OCI-LY7 (cell line): Measurements from ENCODE around the gene UMPS. TPM values are rescaled to one million over a fixed set of nuclear protein-coding genes. Genes with fewer than 3 reads are reported as not detected.
A peak's percentile ranks its signal among the peaks of the same experiment; 100 is the strongest.

Experiments used
- BruUV-seq: library from RNA; stranded (reverse); fragments of 400-500 nt; replicated peaks from 2 replicates; lab custom pipeline; 2021; lab: Mats Ljungman, UMichigan
- CTCF ChIA-PET: fragments of 300-600 bp; sonication (Branson Sonifier 250); formaldehyde crosslinking; loops from one replicate; lab custom pipeline; 2022; ENCODE audit warnings: antibody characterized with exemption; ENCODE audit not compliant: unreplicated experiment; lab: Charles Lee
- POLR2A ChIA-PET: fragments of 300-600 bp; sonication (Branson Sonifier 250); formaldehyde crosslinking; loops from one replicate; lab custom pipeline; 2022; ENCODE audit warnings: antibody characterized with exemption; lab: Charles Lee
- DNase-seq: peaks from one replicate; pipeline ENCODE4 v3.0.0-alpha.2; 2015; ENCODE audit warnings: low spot score
- H2AFZ ChIP-seq: fragments of 200-600 bp; sonication (generic), shearing (Covaris generic); 2 replicates; pipeline ENCODE4 v1.6.1; 2014; ENCODE audit warnings: mild to moderate bottlenecking, antibody characterized with exemption, low read length, moderate library complexity
- H3K27ac ChIP-seq: fragments of 200-600 bp; sonication (generic); 2 replicates; pipeline ENCODE4 v1.5.1; 2014; ENCODE audit warnings: mixed run types, low read depth, mild to moderate bottlenecking, moderate library complexity, low read length, inconsistent platforms; ENCODE audit not compliant: poor library complexity, severe bottlenecking
- H3K36me3 ChIP-seq: fragments of 200-600 bp; sonication (generic); 2 replicates; pipeline ENCODE4 v1.6.1; 2014; ENCODE audit warnings: mild to moderate bottlenecking, antibody characterized with exemption, low read length, moderate library complexity, mixed read lengths; ENCODE audit not compliant: insufficient read depth
- H3K4me1 ChIP-seq: fragments of 200-600 bp; sonication (generic); 2 replicates; pipeline ENCODE4 v1.5.1; 2014; ENCODE audit warnings: mild to moderate bottlenecking, low read length; ENCODE audit not compliant: insufficient read depth, poor library complexity, severe bottlenecking
- H3K4me2 ChIP-seq: fragments of 200-600 bp; sonication (generic); 2 replicates; pipeline ENCODE4 v1.6.1; 2014; ENCODE audit warnings: mild to moderate bottlenecking, low read length
- H3K4me3 ChIP-seq: fragments of 200-600 bp; sonication (generic); 2 replicates; pipeline ENCODE4 v1.5.1; 2014; ENCODE audit warnings: mild to moderate bottlenecking, low read depth, low read length; ENCODE audit not compliant: poor library complexity, severe bottlenecking
- H3K79me2 ChIP-seq: fragments of 200-600 bp; sonication (generic); 2 replicates; pipeline ENCODE4 v1.6.1; 2016; ENCODE audit warnings: low read depth, mild to moderate bottlenecking, low read length, moderate library complexity, mixed read lengths; ENCODE audit not compliant: insufficient read depth
- H3K9me2 ChIP-seq: fragments of 200-600 bp; sonication (generic); 2 replicates; pipeline ENCODE4 v1.6.1; 2016; ENCODE audit warnings: mild to moderate bottlenecking, low read length, mixed read lengths; ENCODE audit not compliant: insufficient read depth
- H3K9me3 ChIP-seq: fragments of 200-600 bp; sonication (generic); 2 replicates; pipeline ENCODE4 v1.6.1; 2014; ENCODE audit warnings: mild to moderate bottlenecking, mixed run types, low read length, mixed read lengths
- H4K20me1 ChIP-seq: fragments of 200-600 bp; sonication (generic); 2 replicates; pipeline ENCODE4 v1.6.1; 2014; ENCODE audit warnings: mild to moderate bottlenecking, antibody characterized with exemption, low read length, moderate library complexity, mixed read lengths; ENCODE audit not compliant: insufficient read depth
- CTCF ChIP-seq: fragments of 200-600 bp; sonication (generic); conservative IDR thresholded peaks from 2 replicates; pipeline ENCODE4 v1.5.1; 2014; ENCODE audit warnings: mild to moderate bottlenecking, antibody characterized with exemption, low read length, moderate library complexity, mixed read lengths
- EZH2phosphoT487 ChIP-seq: fragments of 200-600 bp; sonication (generic); IDR thresholded peaks from 2 replicates; pipeline ENCODE4 v1.6.1; 2018; ENCODE audit warnings: low read depth, borderline replicate concordance, mild to moderate bottlenecking, mixed run types, antibody characterized with exemption, low read length, moderate library complexity, mixed read lengths
- intact Hi-C: fragments of 100-400 bp; cut with micrococcal nuclease; formaldehyde crosslinking; loops from one replicate; pipeline ENCODE4 v1.10.0; 2022; ENCODE audit not compliant: unreplicated experiment
- total RNA-seq, 2 experiments: library from RNA; depleted of rRNA in 1 of 2; stranded (reverse); fragments of >200 nt in 1 of 2; shearing (Covaris generic) in 1 of 2; gene quantifications; 2 replicates each; pipeline ENCODE4 v1.2.3, GENCODE V29; 2014 to 2022

Gene UMPS
- total RNA-seq, 2 experiments from 2014 or later: 24.8 to 62.7 TPM

- no peaks in the 10 kb centered on the region for H3K9me3 ChIP-seq
- ChIA-PET POLR2A (no interaction called here), CTCF (no interaction called here)
- H3K79me2 ChIP-seq: no peaks in the 10 kb centered on the region
- TF ChIP-seq CTCF (no peak), EZH2phosphoT487 (no peak)
- H3K4me2 ChIP-seq: no peak overlapping the region
- no peaks in the 10 kb centered on the region for H3K36me3 ChIP-seq
- H3K4me1 ChIP-seq: no peaks in the 10 kb centered on the region
- no peak for DNase-seq
- H3K27ac ChIP-seq: no peak overlapping the region
- H4K20me1 ChIP-seq: no peaks in the 10 kb centered on the region
- intact Hi-C loops: no loop called here
- no peak overlapping the region for H2AFZ ChIP-seq
- no peaks in the 10 kb centered on the region for H3K9me2 ChIP-seq
- H3K4me3 ChIP-seq: no peak overlapping the region
- no TSS peak for BruUV-seq
These were observed 54.6 kb downstream of the UMPS start for GRCh38 chr3:124784686-124785382.

- Histone ChIP-seq H4K20me1 (no peaks in the 10 kb centered on the region), H3K4me3 (no peak overlapping the region), H3K9me2 (no peaks in the 10 kb centered on the region), H3K79me2 (no peaks in the 10 kb centered on the region), H2AFZ (no peak overlapping the region), H3K27ac (no peak overlapping the region), H3K4me2 (no peak overlapping the region), H3K36me3 (no peaks in the 10 kb centered on the region), H3K9me3 (no peaks in the 10 kb centered on the region), H3K4me1 (no peaks in the 10 kb centered on the region)
- intact Hi-C loops: no loop called here
- POLR2A ChIA-PET: interaction anchor here (0.6 to 0.7 kb wide), 2 partner anchors 22 to 38 kb away, joined by 3 read pairs; no protein-coding TSS in a partner anchor
- CTCF ChIA-PET: no interaction called here
- TF ChIP-seq EZH2phosphoT487 (no peak), CTCF (no peak)
- no peak for DNase-seq
- BruUV-seq: no TSS peak
These were observed 55.7 kb downstream of the UMPS start for GRCh38 chr3:124785973-124786372.

- Histone ChIP-seq H3K27ac (no peak overlapping the region), H3K4me1 (no peaks in the 10 kb centered on the region), H3K9me3 (no peaks in the 10 kb centered on the region), H3K36me3 (no peaks in the 10 kb centered on the region), H3K9me2 (no peaks in the 10 kb centered on the region), H3K79me2 (no peaks in the 10 kb centered on the region), H3K4me3 (no peak overlapping the region), H2AFZ (no peak overlapping the region), H4K20me1 (no peaks in the 10 kb centered on the region), H3K4me2 (no peak overlapping the region)
- ChIA-PET POLR2A (interaction anchor here (0.6 to 0.7 kb wide), 2 partner anchors 23 to 37 kb away, joined by 3 read pairs; no protein-coding TSS in a partner anchor), CTCF (no interaction called here)
- intact Hi-C loops: no loop called here
- no TSS peak for BruUV-seq
- no peak for DNase-seq
- TF ChIP-seq EZH2phosphoT487: no peak
- peak; percentile 41; the same call in 1 of the 2 replicates for TF ChIP-seq CTCF
These were observed 56.4 kb downstream of the UMPS start for GRCh38 chr3:124786511-124787241.
